Measurements from ENCODE around the gene DBN1.

The DBN1 gene

GRCh38 chr5:177432143-177432838, 41.1 kb downstream of the DBN1 start:
- H3K9ac ChIP-seq (ENCODE audit: low read length) = no peak overlapping the region
- H3K36me3 ChIP-seq (ENCODE audit: insufficient read depth, low read length) = peaks cover 56% of the 10 kb centered on the region
- no peaks in the 10 kb centered on the region for H3K27me3 ChIP-seq (ENCODE audit: control insufficient read depth in 1 of 2, insufficient read depth in 2 of 2, low read length in 2 of 2)
- H3K27ac ChIP-seq (ENCODE audit: low read depth, low read length) = no peak overlapping the region
- H3K9me3 ChIP-seq (ENCODE audit: low read length) = no peaks in the 10 kb centered on the region
- H3K4me3 ChIP-seq (ENCODE audit: low read depth in 1 of 2, low read length in 2 of 2) = no peak overlapping the region
- peaks cover 27% of the 10 kb centered on the region for H3K4me1 ChIP-seq (ENCODE audit: insufficient read depth, low read length)

- Histone ChIP-seq H3K27me3 (ENCODE audit: control insufficient read depth in 1 of 2, insufficient read depth in 2 of 2, low read length in 2 of 2) (no peaks in the 10 kb centered on the region), H3K4me1 (ENCODE audit: insufficient read depth, low read length) (peaks cover 30% of the 10 kb centered on the region), H3K36me3 (ENCODE audit: insufficient read depth, low read length) (peaks cover 52% of the 10 kb centered on the region), H3K27ac (ENCODE audit: low read depth, low read length) (no peak overlapping the region), H3K9ac (ENCODE audit: low read length) (no peak overlapping the region), H3K4me3 (ENCODE audit: low read depth in 1 of 2, low read length in 2 of 2) (no peak overlapping the region), H3K9me3 (ENCODE audit: low read length) (no peaks in the 10 kb centered on the region)
These were observed 41.9 kb downstream of the DBN1 start for GRCh38 chr5:177431317-177432142.

- H3K9ac ChIP-seq (ENCODE audit: low read length) = no peak overlapping the region
- H3K27me3 ChIP-seq (ENCODE audit: control insufficient read depth in 1 of 2, insufficient read depth in 2 of 2, low read length in 2 of 2) = no peaks in the 10 kb centered on the region
- no peak overlapping the region for H3K4me3 ChIP-seq (ENCODE audit: low read depth in 1 of 2, low read length in 2 of 2)
- no peaks in the 10 kb centered on the region for H3K9me3 ChIP-seq (ENCODE audit: low read length)
- H3K27ac ChIP-seq (ENCODE audit: low read depth, low read length) = no peak overlapping the region
- peaks cover 30% of the 10 kb centered on the region for H3K4me1 ChIP-seq (ENCODE audit: insufficient read depth, low read length)
- H3K36me3 ChIP-seq (ENCODE audit: insufficient read depth, low read length) = peaks cover 48% of the 10 kb centered on the region
These were observed 42.5 kb downstream of the DBN1 start for GRCh38 chr5:177430972-177431316.

DNA sequence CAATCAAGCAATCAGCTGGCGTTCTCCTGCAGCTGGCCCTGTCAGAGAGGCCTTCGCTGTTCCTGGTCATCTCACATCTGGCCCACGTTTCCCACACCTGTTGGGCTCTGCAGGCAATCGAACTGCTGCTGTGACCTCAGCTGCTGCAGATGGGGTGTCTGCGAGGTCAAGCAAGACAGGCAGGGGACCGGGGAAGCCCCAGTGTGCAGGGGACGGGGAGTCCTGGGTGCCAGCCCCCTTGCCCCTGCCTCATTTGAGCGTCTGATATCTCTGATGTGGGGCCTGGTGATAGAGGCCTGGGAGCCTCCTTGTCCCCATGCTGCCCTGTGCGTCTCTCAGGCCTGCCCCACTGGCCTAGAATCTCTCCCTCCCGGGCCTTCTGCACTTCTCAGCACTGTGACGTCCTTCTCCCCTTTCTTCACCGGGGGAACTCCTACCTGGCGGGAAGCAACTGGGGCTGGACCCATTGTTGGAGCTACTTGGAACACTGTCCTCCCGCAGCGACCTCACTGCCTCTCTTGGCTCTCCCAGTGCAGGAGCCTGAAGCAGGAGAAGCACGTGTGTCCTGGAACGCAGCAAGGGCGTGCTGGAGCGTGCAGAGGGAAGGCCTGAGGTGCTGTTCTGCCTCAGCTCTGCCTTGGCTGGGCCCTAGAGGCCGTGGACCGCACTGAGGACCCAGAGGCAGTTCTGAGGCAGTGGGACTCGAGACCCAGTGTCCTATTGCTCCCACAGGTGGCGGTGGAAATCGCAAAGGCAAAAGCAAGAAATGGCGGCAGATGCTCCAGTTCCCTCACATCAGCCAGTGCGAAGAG, 43.1 kb downstream of the DBN1 start:
- peaks cover 42% of the 10 kb centered on the region for H3K36me3 ChIP-seq (ENCODE audit: insufficient read depth, low read length)
- H3K4me1 ChIP-seq (ENCODE audit: insufficient read depth, low read length) = peaks cover 35% of the 10 kb centered on the region
- no peaks in the 10 kb centered on the region for H3K27me3 ChIP-seq (ENCODE audit: control insufficient read depth in 1 of 2, insufficient read depth in 2 of 2, low read length in 2 of 2)
- no peak overlapping the region for H3K9ac ChIP-seq (ENCODE audit: low read length)
- H3K27ac ChIP-seq (ENCODE audit: low read depth, low read length) = no peak overlapping the region
- no peak overlapping the region for H3K4me3 ChIP-seq (ENCODE audit: low read depth in 1 of 2, low read length in 2 of 2)
- no peaks in the 10 kb centered on the region for H3K9me3 ChIP-seq (ENCODE audit: low read length)

- Histone ChIP-seq H3K9me3 (ENCODE audit: low read length) (no peaks in the 10 kb centered on the region), H3K4me1 (ENCODE audit: insufficient read depth, low read length) (peaks cover 38% of the 10 kb centered on the region), H3K9ac (ENCODE audit: low read length) (no peak overlapping the region), H3K27ac (ENCODE audit: low read depth, low read length) (no peak overlapping the region), H3K4me3 (ENCODE audit: low read depth in 1 of 2, low read length in 2 of 2) (no peak overlapping the region), H3K27me3 (ENCODE audit: control insufficient read depth in 1 of 2, insufficient read depth in 2 of 2, low read length in 2 of 2) (no peaks in the 10 kb centered on the region), H3K36me3 (ENCODE audit: insufficient read depth, low read length) (peaks cover 33% of the 10 kb centered on the region)
These were observed 44.0 kb downstream of the DBN1 start for GRCh38 chr5:177429248-177430040.

DNA sequence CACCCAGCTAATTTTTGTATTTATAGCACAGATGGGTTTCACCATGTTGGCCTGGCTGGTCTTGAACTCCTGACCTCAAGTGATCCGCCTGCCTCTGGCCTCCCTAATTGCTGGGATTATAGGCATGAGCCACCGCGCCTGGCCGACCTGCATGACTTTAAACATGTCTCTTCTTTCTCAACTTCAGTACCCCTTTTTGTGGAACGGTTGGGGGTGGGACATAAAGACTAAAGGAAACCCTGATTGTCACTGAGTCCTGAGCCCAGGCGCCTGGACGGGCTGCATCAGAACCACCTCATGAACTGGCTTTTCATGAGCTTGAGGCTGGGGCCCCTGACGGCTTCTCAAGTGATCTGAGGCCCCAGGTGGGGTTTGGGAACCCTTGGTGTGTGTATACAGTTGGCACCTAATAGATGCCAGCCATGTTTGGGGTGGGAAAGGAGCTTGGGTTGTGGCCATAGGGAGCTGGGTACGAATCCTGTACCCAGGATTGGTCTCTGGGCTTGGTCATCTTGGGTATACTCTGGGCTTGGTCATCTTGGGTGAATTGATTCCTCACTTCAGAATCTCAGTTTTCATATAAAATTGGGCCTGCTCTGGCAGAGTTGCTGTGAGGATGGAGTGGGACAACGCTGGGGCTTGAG, 44.7 kb downstream of the DBN1 start:
- Histone ChIP-seq H3K36me3 (ENCODE audit: insufficient read depth, low read length) (peaks cover 26% of the 10 kb centered on the region), H3K9me3 (ENCODE audit: low read length) (no peaks in the 10 kb centered on the region), H3K4me3 (ENCODE audit: low read depth in 1 of 2, low read length in 2 of 2) (no peak overlapping the region), H3K9ac (ENCODE audit: low read length) (no peak overlapping the region), H3K27me3 (ENCODE audit: control insufficient read depth in 1 of 2, insufficient read depth in 2 of 2, low read length in 2 of 2) (no peaks in the 10 kb centered on the region), H3K4me1 (ENCODE audit: insufficient read depth, low read length) (peaks cover 38% of the 10 kb centered on the region), H3K27ac (ENCODE audit: low read depth, low read length) (peak overlapping the region; percentile 41)

DNA sequence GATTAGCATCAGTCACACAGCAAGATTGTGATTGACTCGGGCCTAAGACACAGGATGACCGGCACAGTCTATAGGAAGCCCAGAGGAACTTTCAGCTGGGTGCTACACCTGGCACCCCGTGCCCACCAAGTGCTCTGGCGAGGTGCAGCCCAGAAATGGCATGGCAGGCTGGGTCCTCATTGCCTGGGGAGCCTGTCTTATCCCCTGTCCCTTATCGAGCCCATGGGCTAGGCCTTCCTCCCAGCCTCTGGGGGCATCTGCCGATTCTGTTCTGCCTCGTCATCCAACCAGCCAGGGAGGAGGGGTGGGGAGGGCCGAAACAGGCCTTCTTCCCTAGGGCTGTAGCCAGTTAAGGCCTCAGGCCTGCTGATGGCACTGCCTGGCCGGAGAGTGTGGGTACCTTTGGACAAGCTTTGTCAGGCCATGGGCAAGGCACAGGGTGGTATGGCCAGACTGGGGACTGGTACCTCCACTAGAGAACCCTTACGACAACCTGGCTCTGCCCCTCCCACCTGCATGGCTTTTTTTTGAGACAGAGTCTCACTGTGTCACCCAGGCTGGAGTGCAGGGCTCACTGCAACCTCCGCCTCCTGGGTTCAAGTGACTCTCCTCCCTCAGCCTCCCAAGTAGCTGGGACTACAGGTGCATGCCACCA, 45.4 kb downstream of the DBN1 start:
- peak overlapping the region; percentile 92 for H3K9ac ChIP-seq (ENCODE audit: low read length)
- peaks cover 38% of the 10 kb centered on the region for H3K4me1 ChIP-seq (ENCODE audit: insufficient read depth, low read length)
- no peaks in the 10 kb centered on the region for H3K27me3 ChIP-seq (ENCODE audit: control insufficient read depth in 1 of 2, insufficient read depth in 2 of 2, low read length in 2 of 2)
- no peaks in the 10 kb centered on the region for H3K9me3 ChIP-seq (ENCODE audit: low read length)
- H3K27ac ChIP-seq (ENCODE audit: low read depth, low read length) = no peak overlapping the region
- peak overlapping the region in 1 of 2 donors; percentile 80 for H3K4me3 ChIP-seq (ENCODE audit: low read depth in 1 of 2, low read length in 2 of 2)
- H3K36me3 ChIP-seq (ENCODE audit: insufficient read depth, low read length) = peaks cover 20% of the 10 kb centered on the region

DNA sequence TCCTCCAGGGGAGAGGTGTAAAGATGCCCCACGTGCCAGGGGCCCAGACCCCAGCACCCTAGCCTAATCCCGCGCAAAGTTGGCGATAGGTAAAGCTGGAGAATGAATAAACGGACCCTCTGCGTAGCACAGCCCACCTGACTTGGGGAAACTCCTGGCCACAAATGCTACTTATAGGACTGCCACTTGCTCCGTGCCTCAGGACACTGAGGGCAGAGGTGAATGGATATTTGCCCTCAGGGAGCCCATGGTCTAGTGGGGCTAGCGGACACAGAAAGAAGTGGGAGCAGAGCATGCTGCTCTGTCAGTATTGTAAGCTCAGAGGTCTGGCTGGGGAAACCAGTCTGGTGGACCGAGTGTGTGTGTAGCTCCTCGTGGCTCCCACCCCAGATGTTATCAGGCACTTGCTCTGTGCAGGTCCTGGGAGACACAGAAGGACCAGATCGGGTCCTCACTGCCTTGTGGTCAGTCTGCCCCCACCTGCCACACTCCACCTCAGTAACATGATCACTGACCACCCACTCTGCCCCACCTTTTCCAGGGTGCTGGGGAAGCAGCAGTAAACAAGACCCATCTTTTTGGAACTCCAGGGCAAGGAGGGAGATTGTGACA, 46.1 kb downstream of the DBN1 start:
- H3K27ac ChIP-seq (ENCODE audit: low read depth, low read length) = peak overlapping the region; percentile 20
- peaks cover 32% of the 10 kb centered on the region for H3K4me1 ChIP-seq (ENCODE audit: insufficient read depth, low read length)
- H3K9me3 ChIP-seq (ENCODE audit: low read length) = no peaks in the 10 kb centered on the region

GRCh38 chr5:177426566-177427210, 46.7 kb downstream of the DBN1 start, which contains the start of gene GRK6:
Gene GRK6 (plus strand): TSS chr5:177426676. CDS start chr5:177426846, 170 bp downstream.
- peaks cover 9% of the 10 kb centered on the region for H3K36me3 ChIP-seq (ENCODE audit: insufficient read depth, low read length)
- no peaks in the 10 kb centered on the region for H3K27me3 ChIP-seq (ENCODE audit: control insufficient read depth in 1 of 2, insufficient read depth in 2 of 2, low read length in 2 of 2)
- H3K4me1 ChIP-seq (ENCODE audit: insufficient read depth, low read length) = peaks cover 26% of the 10 kb centered on the region
- no peaks in the 10 kb centered on the region for H3K9me3 ChIP-seq (ENCODE audit: low read length)
- H3K4me3 ChIP-seq (ENCODE audit: low read depth in 1 of 2, low read length in 2 of 2) = peak within 1 kb of the TSS; percentile 67 to 80
- H3K27ac ChIP-seq (ENCODE audit: low read depth, low read length) = peak within 1 kb of the TSS; percentile 75
- peak within 1 kb of the TSS; percentile 92 for H3K9ac ChIP-seq (ENCODE audit: low read length)

More for the DNA sequence above, 46.1 kb downstream of the DBN1 start:
- Histone ChIP-seq H3K36me3 (ENCODE audit: insufficient read depth, low read length) (peaks cover 13% of the 10 kb centered on the region), H3K27me3 (ENCODE audit: control insufficient read depth in 1 of 2, insufficient read depth in 2 of 2, low read length in 2 of 2) (no peaks in the 10 kb centered on the region), H3K9ac (ENCODE audit: low read length) (peak overlapping the region; percentile 92), H3K4me3 (ENCODE audit: low read depth in 1 of 2, low read length in 2 of 2) (peak overlapping the region; percentile 67 to 80)
